GM21423 (cell line): ENCODE results near the gene APOC4.
"Not testable (repeated sequence)": the region's sequence is repeated elsewhere in the genome, so short reads cannot be mapped to it uniquely, and the experiment has no call there.

Experiments
- ATAC-seq: cut with Tn5 transposase; IDR thresholded peaks from one replicate; pipeline ENCODE4 v1.9.1; 2021; ENCODE audit warnings: mild to moderate bottlenecking, moderate library complexity; ENCODE audit not compliant: unreplicated experiment

The APOC4 gene

GRCh38 chr19:44957526-44957925 lies 15.5 kb downstream of the APOC4 start:
- ATAC-seq = no peak

- ATAC-seq = no peak
Observed at GRCh38 chr19:44958090-44958489, 16.1 kb downstream of the APOC4 start.

- no peak for ATAC-seq
Observed at GRCh38 chr19:44959691-44960090, 17.7 kb downstream of the APOC4 start.

- ATAC-seq = no peak
Observed at GRCh38 chr19:44960906-44961728, 19.1 kb downstream of the APOC4 start.

- ATAC-seq = no peak
Observed at GRCh38 chr19:44961821-44962220, 19.8 kb downstream of the APOC4 start.

- ATAC-seq = no peak
Observed at GRCh38 chr19:44968118-44968517, 26.1 kb downstream of the APOC4 start.

GRCh38 chr19:44968670-44969069 lies 26.6 kb downstream of the APOC4 start:
- ATAC-seq = no peak

- ATAC-seq = no peak
Observed at GRCh38 chr19:44969437-44969836, 27.4 kb downstream of the APOC4 start.

- not testable (repeated sequence) for ATAC-seq
Observed at GRCh38 chr19:44971451-44971850, 29.4 kb downstream of the APOC4 start.

GRCh38 chr19:44972802-44973201 lies 30.8 kb downstream of the APOC4 start:
- ATAC-seq = no peak

GRCh38 chr19:44973982-44974735 lies 32.1 kb downstream of the APOC4 start:
- no peak for ATAC-seq

GRCh38 chr19:44974857-44975256 lies 32.8 kb downstream of the APOC4 start:
- no peak for ATAC-seq

GRCh38 chr19:44975444-44975843 lies 33.4 kb downstream of the APOC4 start:
- ATAC-seq = no peak

GRCh38 chr19:44984005-44984404 lies 42.0 kb downstream of the APOC4 start:
- ATAC-seq = no peak

- no peak for ATAC-seq
Observed at GRCh38 chr19:44985445-44985844, 43.4 kb downstream of the APOC4 start.

GRCh38 chr19:44986389-44986788 lies 44.4 kb downstream of the APOC4 start:
- ATAC-seq = no peak

- no peak for ATAC-seq
Observed at GRCh38 chr19:44987148-44987675, 45.2 kb downstream of the APOC4 start.

GRCh38 chr19:44988273-44988672 lies 46.2 kb downstream of the APOC4 start:
- ATAC-seq = no peak

- no peak for ATAC-seq
Observed at GRCh38 chr19:44988896-44989556, 47.0 kb downstream of the APOC4 start.

- ATAC-seq = no peak
Observed at GRCh38 chr19:44990459-44990858, 48.4 kb downstream of the APOC4 start.

- ATAC-seq = no peak
Observed at GRCh38 chr19:44990966-44991365, 48.9 kb downstream of the APOC4 start.
